Adrenal gland (tissue), 12 donors: Measurements from ENCODE around the gene GTF2A1L. TPM values are rescaled to one million over a fixed set of nuclear protein-coding genes. Genes with fewer than 3 reads are reported as not detected.
"Not testable (repeated sequence)": the region's sequence is repeated elsewhere in the genome, so short reads cannot be mapped to it uniquely, and the experiment has no call there.

Experiments
- DNase-seq, 7 donors: peaks; one replicate each; pipeline ENCODE4 v3.0.0-alpha.2; 2019 to 2020
- H3K27ac ChIP-seq, 5 donors: fragments of 200-600 bp; sonication (generic) in 4 of 5; 1 replicate in 3 of 5; 2 replicates in 2 of 5; pipeline versions ENCODE4 v1.5.1 to v1.8.0; 2016 to 2020; ENCODE audit warnings: mild to moderate bottlenecking in 1 of 5
- H3K27me3 ChIP-seq: fragments of 200-600 bp; 2 replicates; pipeline ENCODE4 v1.8.0; 2021
- H3K36me3 ChIP-seq, 2 donors: fragments of 200-600 bp; replicated peaks in 1 of 2; 1 replicate in 1 of 2; 2 replicates in 1 of 2; pipeline versions ENCODE4 v1.5.1 to v1.8.0; 2018 to 2022
- H3K4me1 ChIP-seq, 2 donors: fragments of 200-600 bp; replicated peaks in 1 of 2; 1 replicate in 1 of 2; 2 replicates in 1 of 2; pipeline versions ENCODE4 v1.5.1 to v1.8.0; 2018 to 2021
- H3K4me3 ChIP-seq, 4 donors: fragments of 200-600 bp; sonication (generic) in 3 of 4; one replicate each; pipeline ENCODE4 v1.5.1; 2016 to 2018
- H3K9me3 ChIP-seq, 3 donors: fragments of 200-600 bp; sonication (generic) in 1 of 3; replicated peaks in 1 of 3; 1 replicate in 2 of 3; 2 replicates in 1 of 3; pipeline versions ENCODE4 v1.5.1 to v1.8.0; 2016 to 2021
- POLR2A ChIP-seq, 2 donors: fragments of 450-650 bp; IDR thresholded peaks; one replicate each; pipeline ENCODE4 v1.6.1; 2017; ENCODE audit warnings: antibody characterized with exemption in 2 of 2, mild to moderate bottlenecking in 2 of 2, moderate library complexity in 1 of 2
- WGBS, 4 donors: extraction: QIAGEN DNeasy Blood & Tissue Kit in 2 of 4; methylation state at CpG; one replicate each; pipeline versions ENCODE4 v1.1.5 to v1.1.7; 2013 to 2017; 5-methylcytosine and 5-hydroxymethylcytosine counted together
- intact Hi-C, 2 donors: fragments of 100-400 bp; cut with DNase I; formaldehyde crosslinking; loops; one replicate each; pipeline versions ENCODE4 v1.14.1 to v1.15.0; 2022 to 2023
- polyA plus RNA-seq, 3 donors: library from polyadenylated mRNA; stranded (reverse); fragments of 200-250 nt in 2 of 3; fragments of 350-450 nt in 1 of 3; fragmentation: Illumina TruSeq in 1 of 3; extraction: RNeasy Lipid Tissue Mini Kit (QIAGEN cat#74804) in 1 of 3; gene quantifications; one replicate each; pipeline ENCODE4 v1.2.3, GENCODE V29; 2013 to 2014
- total RNA-seq, 9 donors: library from RNA; depleted of rRNA in 4 of 9; stranded (reverse); fragments of >200 nt in 4 of 9; fragments of 120-200 nt in 1 of 9; fragmentation: NEBNext Ultra II Directional in 1 of 9; extraction: Animal tissue kit (Norgen Biotek cat#: 25700) in 1 of 9; gene quantifications; one replicate each; pipeline versions ENCODE4 v1.1.0 to v1.2.4, GENCODE V29; 2013 to 2023
- TF ChIP-seq, protein P1 (sequence below), 6 experiments: fragments of 450-650 bp in 4 of 6; fragments of 200-600 bp in 2 of 6; sonication (generic) in 1 of 6; IDR thresholded peaks; 1 replicate in 5 of 6; 2 replicates in 1 of 6; pipeline versions ENCODE4 v1.5.1 to v1.8.0; 2016 to 2021; ENCODE audit warnings: antibody characterized with exemption in 6 of 6, mild to moderate bottlenecking in 2 of 6, moderate library complexity in 1 of 6
- donor health status: healthy with polysubstance abuse.
- donor health status: Bipolar disorder and iron deficiency.
- donor health status: DM: yes; HTN: yes; CAD: no.
- donor health status: DM: no; HTN: no; CAD: no.
- donor health status: DM: no; HTN: no; CAD: no.
- donor health status: DM: yes; HTN: yes; CAD: no.

Gene GTF2A1L
- total and polyA plus RNA-seq, 12 donors = 0.11 to 3.3 (median 0.84) TPM; not detected in 6

DNA sequence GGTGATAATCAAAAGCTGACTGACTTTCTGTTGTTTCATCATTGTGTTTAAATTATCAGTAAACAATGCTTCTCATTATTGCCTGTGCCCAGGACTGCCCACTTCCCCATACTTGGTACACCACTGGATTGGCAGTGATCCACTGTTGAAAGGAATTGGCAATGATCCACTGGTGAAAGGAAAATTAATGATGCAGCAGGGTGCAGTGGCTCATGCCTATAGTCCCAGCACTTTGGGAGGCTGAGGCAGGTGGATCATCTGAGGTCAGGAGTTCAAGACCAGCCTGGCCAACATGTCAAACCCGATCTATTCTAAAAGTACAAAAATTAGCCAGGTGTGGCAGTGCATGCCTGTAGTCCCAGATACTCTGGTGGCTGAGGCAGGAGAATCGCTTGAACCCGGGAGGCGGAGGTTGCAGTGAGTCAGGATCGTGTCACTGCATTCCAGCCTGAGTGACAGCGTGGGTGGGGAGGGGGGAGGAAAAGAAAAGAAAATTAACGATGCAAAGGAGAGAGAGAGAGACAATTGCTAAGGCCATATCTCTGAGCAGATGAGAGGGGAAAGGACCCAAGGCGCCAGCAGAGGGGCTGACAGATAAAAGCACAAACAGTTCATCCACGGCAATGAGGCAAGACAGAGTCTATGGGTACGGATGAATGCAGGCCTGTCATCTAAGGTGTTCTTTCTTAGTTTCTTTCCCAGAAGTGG lies 10.2 kb upstream of the GTF2A1L start:
- WGBS, 4 donors = 72 to 85% (median 82%) methylated on average over 10 of the region's 10 CpGs
- TF ChIP-seq POLR2A (IDR thresholded peaks at IDR 0.05) = no peak
- TF ChIP-seq, protein P1, sequence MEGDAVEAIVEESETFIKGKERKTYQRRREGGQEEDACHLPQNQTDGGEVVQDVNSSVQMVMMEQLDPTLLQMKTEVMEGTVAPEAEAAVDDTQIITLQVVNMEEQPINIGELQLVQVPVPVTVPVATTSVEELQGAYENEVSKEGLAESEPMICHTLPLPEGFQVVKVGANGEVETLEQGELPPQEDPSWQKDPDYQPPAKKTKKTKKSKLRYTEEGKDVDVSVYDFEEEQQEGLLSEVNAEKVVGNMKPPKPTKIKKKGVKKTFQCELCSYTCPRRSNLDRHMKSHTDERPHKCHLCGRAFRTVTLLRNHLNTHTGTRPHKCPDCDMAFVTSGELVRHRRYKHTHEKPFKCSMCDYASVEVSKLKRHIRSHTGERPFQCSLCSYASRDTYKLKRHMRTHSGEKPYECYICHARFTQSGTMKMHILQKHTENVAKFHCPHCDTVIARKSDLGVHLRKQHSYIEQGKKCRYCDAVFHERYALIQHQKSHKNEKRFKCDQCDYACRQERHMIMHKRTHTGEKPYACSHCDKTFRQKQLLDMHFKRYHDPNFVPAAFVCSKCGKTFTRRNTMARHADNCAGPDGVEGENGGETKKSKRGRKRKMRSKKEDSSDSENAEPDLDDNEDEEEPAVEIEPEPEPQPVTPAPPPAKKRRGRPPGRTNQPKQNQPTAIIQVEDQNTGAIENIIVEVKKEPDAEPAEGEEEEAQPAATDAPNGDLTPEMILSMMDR (IDR thresholded peaks at IDR 0.05) = no peak
- Histone ChIP-seq H3K36me3 (no peaks in the 10 kb centered on the region), H3K9me3 (no peaks in the 10 kb centered on the region), H3K4me3 (no peak overlapping the region), H3K27ac (no peak overlapping the region), H3K27me3 (no peaks in the 10 kb centered on the region), H3K4me1 (no peaks in the 10 kb centered on the region)
- DNase-seq = no peak
- intact Hi-C loops = no loop called here

DNA sequence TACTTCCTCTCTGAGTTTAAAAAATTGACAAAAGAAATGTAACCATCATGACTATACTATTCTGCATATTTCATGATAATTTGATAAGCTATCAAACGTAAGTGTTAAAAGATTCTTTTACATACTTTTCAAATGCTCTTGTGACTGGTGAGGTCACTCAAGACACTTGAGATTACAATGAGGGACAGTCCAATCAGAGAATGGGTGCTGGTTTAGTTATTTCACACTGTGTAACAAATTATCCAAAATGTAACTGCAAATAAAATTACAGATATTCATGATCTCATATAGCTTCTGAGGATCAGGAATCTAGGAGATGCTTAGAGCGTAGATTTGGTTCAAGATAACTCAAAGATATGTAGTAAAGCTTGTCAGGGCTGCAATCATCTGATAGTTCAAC lies 4.4 kb upstream of the GTF2A1L start:
- Histone ChIP-seq H3K36me3 (no peaks in the 10 kb centered on the region), H3K4me3 (no peak overlapping the region), H3K27me3 (no peaks in the 10 kb centered on the region), H3K4me1 (no peaks in the 10 kb centered on the region), H3K9me3 (no peaks in the 10 kb centered on the region), H3K27ac (no peak overlapping the region)
- intact Hi-C loops = no loop called here
- 63 to 73% (median 68%) methylated on average over 2 of the region's 2 CpGs for WGBS, 4 donors
- TF ChIP-seq POLR2A (IDR thresholded peaks at IDR 0.05) = no peak
- TF ChIP-seq, protein P1 (IDR thresholded peaks at IDR 0.05) = no peak
- DNase-seq = no peak

DNA sequence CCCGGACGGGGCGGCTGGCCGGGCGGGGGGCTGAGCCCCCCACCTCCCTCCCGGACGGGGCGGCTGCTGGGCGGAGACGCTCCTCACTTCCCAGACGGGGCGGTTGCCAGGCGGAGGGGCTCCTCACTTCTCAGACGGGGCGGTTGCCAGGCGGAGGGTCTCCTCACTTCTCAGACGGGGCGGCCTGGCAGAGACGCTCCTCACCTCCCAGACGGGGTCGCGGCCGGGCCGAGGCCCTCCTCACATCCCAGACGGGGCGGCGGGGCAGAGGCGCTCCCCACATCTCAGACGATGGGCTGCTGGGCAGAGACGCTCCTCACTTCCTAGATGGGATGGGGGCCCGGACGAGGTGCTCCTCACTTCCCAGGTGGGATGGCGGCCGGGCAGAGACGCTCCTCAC lies 3.1 kb upstream of the GTF2A1L start:
- H3K4me1 ChIP-seq, H3K36me3 ChIP-seq, H3K27ac ChIP-seq, DNase-seq, H3K27me3 ChIP-seq, intact Hi-C loops, H3K9me3 ChIP-seq, H3K4me3 ChIP-seq: not testable (repeated sequence)
- 91 to 98% (median 93%) methylated on average over 5 to 35 of the region's 35 CpGs for whole genome bisulfite sequencing, 4 donors

DNA sequence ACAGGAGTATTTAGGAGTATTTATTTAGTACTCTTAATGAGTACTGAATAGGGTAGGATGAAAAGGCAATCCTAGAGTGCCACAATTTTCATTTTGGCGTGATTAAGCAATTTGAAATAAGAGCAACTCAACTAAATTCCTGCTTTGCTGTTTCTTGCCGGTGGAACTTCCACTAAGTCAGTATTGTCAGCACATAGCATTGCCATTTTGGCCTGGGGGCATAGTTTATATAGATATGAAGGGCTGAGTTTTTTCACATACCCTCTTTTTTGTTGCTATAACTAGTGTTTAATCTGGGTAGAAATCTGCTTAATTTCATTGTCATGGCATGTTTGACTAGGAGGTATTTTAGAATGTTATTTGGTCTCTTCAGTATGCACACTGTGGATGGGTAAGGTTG lies 1.9 kb downstream of the GTF2A1L start:
- TF ChIP-seq, protein P1 (IDR thresholded peaks at IDR 0.05) = no peak
- TF ChIP-seq POLR2A (IDR thresholded peaks at IDR 0.05) = no peak
- Histone ChIP-seq H3K4me3 (no peak overlapping the region), H3K27ac (no peak overlapping the region), H3K27me3 (peaks cover 3% of the 10 kb centered on the region), H3K36me3 (no peaks in the 10 kb centered on the region), H3K9me3 (no peaks in the 10 kb centered on the region), H3K4me1 (no peaks in the 10 kb centered on the region)
- WGBS, 4 donors = 80 to 94% (median 85%) methylated on average over 2 of the region's 2 CpGs
- intact Hi-C loops = no loop called here
- no peak for DNase-seq

DNA sequence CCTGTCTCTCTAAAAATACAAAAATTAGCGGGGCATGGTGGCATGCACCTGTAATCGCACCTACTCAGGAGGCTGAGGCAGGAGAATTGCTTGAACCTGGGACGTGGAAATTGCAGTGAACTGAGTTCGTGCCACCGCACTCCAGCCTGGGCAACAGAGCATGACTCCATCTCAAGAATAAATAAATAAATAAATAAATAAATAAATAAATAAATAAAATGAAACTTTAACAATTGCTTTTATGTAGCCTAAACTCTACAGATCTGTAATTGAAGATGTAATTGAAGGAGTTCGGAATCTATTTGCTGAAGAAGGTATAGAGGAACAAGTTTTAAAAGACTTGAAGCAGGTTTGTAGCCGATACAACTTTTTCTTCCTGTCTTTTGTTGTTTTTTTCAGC lies 2.9 kb downstream of the GTF2A1L start:
- no peak overlapping the region for H3K27ac ChIP-seq
- intact Hi-C loops = no loop called here
- no peaks in the 10 kb centered on the region for H3K9me3 ChIP-seq
- no peaks in the 10 kb centered on the region for H3K4me1 ChIP-seq
- no peaks in the 10 kb centered on the region for H3K36me3 ChIP-seq
- H3K27me3 ChIP-seq = peaks cover 3% of the 10 kb centered on the region
- WGBS, 4 donors = 88 to 90% (median 88%) methylated on average over 7 of the region's 7 CpGs
- DNase-seq = no peak
- TF ChIP-seq, protein P1 (IDR thresholded peaks at IDR 0.05) = no peak
- TF ChIP-seq POLR2A (IDR thresholded peaks at IDR 0.05) = no peak
- no peak overlapping the region for H3K4me3 ChIP-seq
